Measurements from ENCODE around the gene CCDC28B. TPM values are rescaled to one million over a fixed set of nuclear protein-coding genes. Genes with fewer than 3 reads are reported as not detected.
A peak's percentile ranks its signal among the peaks of the same experiment; 100 is the strongest.

CCDC28B gene
- polyA plus RNA-seq, 2 of the 4 experiments (the other 2 are of a cell fraction): 1.2 to 4.4 TPM

DNA sequence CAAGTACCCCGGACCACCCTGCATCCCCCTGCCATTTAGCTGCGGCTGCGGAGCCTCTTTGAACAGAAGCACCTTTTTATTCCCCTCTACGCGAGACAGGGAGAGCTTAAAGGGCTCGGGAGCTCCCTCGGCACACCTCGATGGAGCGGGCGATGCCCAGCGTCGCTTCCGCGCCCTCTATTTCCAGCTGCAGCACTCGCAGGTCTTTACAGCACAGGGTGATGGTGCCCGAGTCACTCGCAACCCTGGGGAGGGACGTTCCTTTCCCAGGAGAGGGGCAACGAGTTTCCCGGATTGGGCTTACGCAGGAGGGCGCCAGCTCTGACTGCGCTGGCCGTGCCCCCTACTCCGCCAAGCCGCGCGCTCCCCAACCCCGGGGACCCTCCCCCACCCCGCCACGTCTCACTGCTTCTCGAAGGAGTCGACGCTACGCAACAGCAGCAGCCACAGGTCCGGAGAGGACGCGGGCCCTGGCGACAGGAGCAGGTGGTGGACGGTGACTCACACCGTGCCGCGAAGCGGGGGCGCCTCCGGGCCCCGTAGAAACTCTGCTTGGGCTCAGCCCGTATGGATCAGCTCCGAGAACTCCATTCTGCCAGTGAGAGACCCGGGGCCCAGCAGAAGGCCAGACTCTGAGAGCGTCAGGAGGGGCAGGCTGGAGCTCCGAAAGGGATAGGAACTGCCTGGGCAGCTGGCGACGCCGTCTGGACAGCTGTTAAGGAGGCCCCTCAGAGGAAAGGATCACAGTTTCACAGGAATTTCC lies 40.8 kb downstream of the CCDC28B start:
- Histone ChIP-seq H3K4me2 (peak overlapping the region; percentile 81), H3K4me3 (peak overlapping the region; percentile 56), H3K27ac (peak overlapping the region; percentile 79 to 94), H3K9me3 (no peaks in the 10 kb centered on the region), H3K4me1 (peaks cover 32% of the 10 kb centered on the region)
- no peak for FAIRE-seq
- CTCF ChIA-PET: interaction anchor here (1.2 to 4.8 kb wide), 13 partner anchors 9 to 82 kb away, joined by 3 to 45 read pairs (median 7); partner anchors contain the start of genes HDAC1 and LCK
- peak; percentile 72 to 75 for ATAC-seq
- peak; percentile 42 to 54 for DNase-seq (ENCODE audit: low read depth in 1 of 2, low spot score in 1 of 2)
- 1% methylated on average over 11 of the region's 55 CpGs for WGBS (ENCODE audit: missing lambda C conversion rate)
- POLR2A ChIA-PET: interaction anchor here (0.6 to 3.4 kb wide), 9 partner anchors 11 to 118 kb away, joined by 3 to 16 read pairs (median 5); partner anchors contain the start of genes HDAC1, MARCKSL1 and TXLNA
- TF ChIP-seq NFE2L2 (conservative IDR thresholded peaks at IDR 0.05; ENCODE audit: low read length): no peak
- no peak for TF ChIP-seq TFCP2L1 (CRISPR knock-in tag; IDR thresholded peaks at IDR 0.05)
- no peak for TF ChIP-seq HEYL (CRISPR knock-in tag; IDR thresholded peaks at IDR 0.05)
- no peak for TF ChIP-seq ZNF302 (CRISPR knock-in tag; IDR thresholded peaks at IDR 0.05)
- no peak for TF ChIP-seq ESRRA (IDR thresholded peaks at IDR 0.05; ENCODE audit: borderline replicate concordance, low read length)
- TF ChIP-seq MAFK (IDR thresholded peaks at IDR 0.05; ENCODE audit: partially characterized antibody): no peak
- TF ChIP-seq, protein P1, sequence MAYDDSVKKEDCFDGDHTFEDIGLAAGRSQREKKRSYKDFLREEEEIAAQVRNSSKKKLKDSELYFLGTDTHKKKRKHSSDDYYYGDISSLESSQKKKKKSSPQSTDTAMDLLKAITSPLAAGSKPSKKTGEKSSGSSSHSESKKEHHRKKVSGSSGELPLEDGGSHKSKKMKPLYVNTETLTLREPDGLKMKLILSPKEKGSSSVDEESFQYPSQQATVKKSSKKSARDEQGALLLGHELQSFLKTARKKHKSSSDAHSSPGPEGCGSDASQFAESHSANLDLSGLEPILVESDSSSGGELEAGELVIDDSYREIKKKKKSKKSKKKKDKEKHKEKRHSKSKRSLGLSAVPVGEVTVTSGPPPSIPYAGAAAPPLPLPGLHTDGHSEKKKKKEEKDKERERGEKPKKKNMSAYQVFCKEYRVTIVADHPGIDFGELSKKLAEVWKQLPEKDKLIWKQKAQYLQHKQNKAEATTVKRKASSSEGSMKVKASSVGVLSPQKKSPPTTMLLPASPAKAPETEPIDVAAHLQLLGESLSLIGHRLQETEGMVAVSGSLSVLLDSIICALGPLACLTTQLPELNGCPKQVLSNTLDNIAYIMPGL (CRISPR knock-in tag; IDR thresholded peaks at IDR 0.05; ENCODE audit: borderline replicate concordance): no peak
- TF ChIP-seq, protein P2, sequence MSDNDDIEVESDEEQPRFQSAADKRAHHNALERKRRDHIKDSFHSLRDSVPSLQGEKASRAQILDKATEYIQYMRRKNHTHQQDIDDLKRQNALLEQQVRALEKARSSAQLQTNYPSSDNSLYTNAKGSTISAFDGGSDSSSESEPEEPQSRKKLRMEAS (IDR thresholded peaks at IDR 0.05): peak; percentile 80
- TF ChIP-seq, protein P3, sequence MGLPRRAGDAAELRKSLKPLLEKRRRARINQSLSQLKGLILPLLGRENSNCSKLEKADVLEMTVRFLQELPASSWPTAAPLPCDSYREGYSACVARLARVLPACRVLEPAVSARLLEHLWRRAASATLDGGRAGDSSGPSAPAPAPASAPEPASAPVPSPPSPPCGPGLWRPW (IDR thresholded peaks at IDR 0.05): no peak
- TF ChIP-seq HDAC2 (IDR thresholded peaks at IDR 0.05): no peak
- TF ChIP-seq, protein P4, sequence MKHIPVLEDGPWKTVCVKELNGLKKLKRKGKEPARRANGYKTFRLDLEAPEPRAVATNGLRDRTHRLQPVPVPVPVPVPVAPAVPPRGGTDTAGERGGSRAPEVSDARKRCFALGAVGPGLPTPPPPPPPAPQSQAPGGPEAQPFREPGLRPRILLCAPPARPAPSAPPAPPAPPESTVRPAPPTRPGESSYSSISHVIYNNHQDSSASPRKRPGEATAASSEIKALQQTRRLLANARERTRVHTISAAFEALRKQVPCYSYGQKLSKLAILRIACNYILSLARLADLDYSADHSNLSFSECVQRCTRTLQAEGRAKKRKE (CRISPR knock-in tag; IDR thresholded peaks at IDR 0.05; ENCODE audit: low read depth): no peak
- TF ChIP-seq FOSL2 (IDR thresholded peaks at IDR 0.05): no peak
- TF ChIP-seq FOSL2 (CRISPR knock-in tag; IDR thresholded peaks at IDR 0.05): peak; percentile 62
- no peak for TF ChIP-seq RAD21 (conservative IDR thresholded peaks at IDR 0.05 in 1 of 2, IDR thresholded peaks at IDR 0.05 in 1 of 2)
- no peak for TF ChIP-seq EP300 (IDR thresholded peaks at IDR 0.05)
- TF ChIP-seq, protein P5, sequence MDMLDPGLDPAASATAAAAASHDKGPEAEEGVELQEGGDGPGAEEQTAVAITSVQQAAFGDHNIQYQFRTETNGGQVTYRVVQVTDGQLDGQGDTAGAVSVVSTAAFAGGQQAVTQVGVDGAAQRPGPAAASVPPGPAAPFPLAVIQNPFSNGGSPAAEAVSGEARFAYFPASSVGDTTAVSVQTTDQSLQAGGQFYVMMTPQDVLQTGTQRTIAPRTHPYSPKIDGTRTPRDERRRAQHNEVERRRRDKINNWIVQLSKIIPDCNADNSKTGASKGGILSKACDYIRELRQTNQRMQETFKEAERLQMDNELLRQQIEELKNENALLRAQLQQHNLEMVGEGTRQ (IDR thresholded peaks at IDR 0.05): no peak
- TF ChIP-seq, protein P6, sequence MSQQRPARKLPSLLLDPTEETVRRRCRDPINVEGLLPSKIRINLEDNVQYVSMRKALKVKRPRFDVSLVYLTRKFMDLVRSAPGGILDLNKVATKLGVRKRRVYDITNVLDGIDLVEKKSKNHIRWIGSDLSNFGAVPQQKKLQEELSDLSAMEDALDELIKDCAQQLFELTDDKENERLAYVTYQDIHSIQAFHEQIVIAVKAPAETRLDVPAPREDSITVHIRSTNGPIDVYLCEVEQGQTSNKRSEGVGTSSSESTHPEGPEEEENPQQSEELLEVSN (IDR thresholded peaks at IDR 0.05; ENCODE audit: borderline replicate concordance, low read depth): peak; percentile 84
- no peak for TF ChIP-seq RFX5 (IDR thresholded peaks at IDR 0.05)
- TF ChIP-seq JUN (IDR thresholded peaks at IDR 0.05): no peak; a peak in 1 of 5 replicates
- no peak for TF ChIP-seq MAZ (IDR thresholded peaks at IDR 0.05; ENCODE audit: borderline replicate concordance, low read depth, low read length)
- TF ChIP-seq RCOR1 (IDR thresholded peaks at IDR 0.05; ENCODE audit: low read depth, low read length): no peak
- no peak for TF ChIP-seq SMC3 (IDR thresholded peaks at IDR 0.05)
- no peak for TF ChIP-seq RARB (CRISPR knock-in tag; IDR thresholded peaks at IDR 0.05)

Measured in A549 (cell line).